Measurements from ENCODE around the gene TTC23.
"Not testable (repeated sequence)": the region's sequence is repeated elsewhere in the genome, so short reads cannot be mapped to it uniquely, and the experiment has no call there.

The TTC23 gene

GRCh38 chr15:99250001-99250400 lies 620 bp upstream of the TTC23 start:
- no peak for DNase-seq (ENCODE audit: low read depth, low spot score)

GRCh38 chr15:99248000-99248715 lies 1.2 kb downstream of the TTC23 start:
- no peak for DNase-seq (ENCODE audit: low read depth, low spot score)

GRCh38 chr15:99247062-99247461 lies 2.3 kb downstream of the TTC23 start:
- DNase-seq (ENCODE audit: low read depth, low spot score) = no peak

GRCh38 chr15:99244306-99244705 lies 5.1 kb downstream of the TTC23 start:
- no peak for DNase-seq (ENCODE audit: low read depth, low spot score)

GRCh38 chr15:99241752-99242151 lies 7.6 kb downstream of the TTC23 start:
- no peak for DNase-seq (ENCODE audit: low read depth, low spot score)

GRCh38 chr15:99239545-99240198 lies 9.7 kb downstream of the TTC23 start:
- DNase-seq (ENCODE audit: low read depth, low spot score) = no peak

- no peak for DNase-seq (ENCODE audit: low read depth, low spot score)
These were observed 10.5 kb downstream of the TTC23 start for GRCh38 chr15:99238849-99239248.

GRCh38 chr15:99234160-99234559 lies 15.2 kb downstream of the TTC23 start:
- DNase-seq (ENCODE audit: low read depth, low spot score) = not testable (repeated sequence)

GRCh38 chr15:99232740-99233139 lies 16.6 kb downstream of the TTC23 start:
- DNase-seq (ENCODE audit: low read depth, low spot score) = no peak

GRCh38 chr15:99230867-99231266 lies 18.5 kb downstream of the TTC23 start:
- no peak for DNase-seq (ENCODE audit: low read depth, low spot score)

- DNase-seq (ENCODE audit: low read depth, low spot score) = no peak
These were observed 21.1 kb downstream of the TTC23 start for GRCh38 chr15:99228120-99228770.

- no peak for DNase-seq (ENCODE audit: low read depth, low spot score)
These were observed 22.6 kb downstream of the TTC23 start for GRCh38 chr15:99226802-99227201.

GRCh38 chr15:99224372-99225214 lies 24.8 kb downstream of the TTC23 start:
- DNase-seq (ENCODE audit: low read depth, low spot score) = no peak

- DNase-seq (ENCODE audit: low read depth, low spot score) = peak; percentile 5
These were observed 36.1 kb downstream of the TTC23 start for GRCh38 chr15:99213187-99213811.

GRCh38 chr15:99212406-99212805 lies 37.0 kb downstream of the TTC23 start:
- DNase-seq (ENCODE audit: low read depth, low spot score) = no peak

GRCh38 chr15:99211926-99212325 lies 37.5 kb downstream of the TTC23 start:
- no peak for DNase-seq (ENCODE audit: low read depth, low spot score)

- DNase-seq (ENCODE audit: low read depth, low spot score) = no peak
These were observed 39.0 kb downstream of the TTC23 start for GRCh38 chr15:99210334-99210733.

GRCh38 chr15:99209326-99209725 lies 40.1 kb downstream of the TTC23 start:
- no peak for DNase-seq (ENCODE audit: low read depth, low spot score)

GRCh38 chr15:99207672-99208071 lies 41.7 kb downstream of the TTC23 start:
- no peak for DNase-seq (ENCODE audit: low read depth, low spot score)

- DNase-seq (ENCODE audit: low read depth, low spot score) = no peak
These were observed 47.2 kb downstream of the TTC23 start for GRCh38 chr15:99202176-99202552.

- no peak for DNase-seq (ENCODE audit: low read depth, low spot score)
These were observed 47.8 kb downstream of the TTC23 start for GRCh38 chr15:99201408-99202175.
